MCF 10A (cell line): ENCODE data around the gene PPP6R2. TPM values are rescaled to one million over a fixed set of nuclear protein-coding genes. Genes with fewer than 3 reads are reported as not detected.

Experiments used
- BruUV-seq: library from RNA; stranded (reverse); fragments of 400-500 nt; replicated peaks from 2 replicates; lab custom pipeline; 2021; lab: Mats Ljungman, UMichigan
- CTCF ChIA-PET: fragments of 300-600 bp; sonication (Branson Sonifier 250); formaldehyde crosslinking; extraction: SDS; loops from one replicate; lab custom pipeline; 2021; ENCODE audit warnings: antibody characterized with exemption, inconsistent platforms; lab: Yijun Ruan, JAX
- POLR2A ChIA-PET: fragments of 300-600, 350-650 bp; sonication (Branson Sonifier 250); formaldehyde crosslinking; extraction: SDS; loops from one replicate; lab custom pipeline; 2020; ENCODE audit warnings: antibody characterized with exemption, inconsistent platforms; lab: Yijun Ruan, JAX
- DNase-seq: peaks from one replicate; pipeline ENCODE4 v3.0.0-alpha.2; 2018; ENCODE audit not compliant: unreplicated experiment
- H3K27ac Mint-ChIP-seq: one replicate; pipeline ENCODE4 v1.8.0; 2022; ENCODE audit warnings: mild to moderate bottlenecking, low read depth, mixed read lengths; ENCODE audit not compliant: unreplicated experiment
- H3K27me3 Mint-ChIP-seq: one replicate; pipeline ENCODE4 v1.8.0; 2022; ENCODE audit warnings: mixed read lengths; ENCODE audit not compliant: insufficient read depth, unreplicated experiment
- H3K36me3 Mint-ChIP-seq: one replicate; pipeline ENCODE4 v1.8.0; 2022; ENCODE audit warnings: mild to moderate bottlenecking, moderate library complexity, mixed read lengths; ENCODE audit not compliant: insufficient read depth, unreplicated experiment
- H3K4me1 Mint-ChIP-seq: one replicate; pipeline ENCODE4 v1.8.0; 2022; ENCODE audit warnings: mixed read lengths; ENCODE audit not compliant: insufficient read depth, unreplicated experiment
- H3K4me3 Mint-ChIP-seq: one replicate; pipeline ENCODE4 v1.8.0; 2022; ENCODE audit warnings: mild to moderate bottlenecking, moderate library complexity, mixed read lengths; ENCODE audit not compliant: unreplicated experiment
- H3K9me3 Mint-ChIP-seq: one replicate; pipeline ENCODE4 v1.8.0; 2022; ENCODE audit warnings: mixed read lengths; ENCODE audit not compliant: unreplicated experiment
- CTCF ChIP-seq: fragments of 200-600 bp; IDR thresholded peaks from one replicate; pipeline ENCODE4 v1.8.0; 2022; ENCODE audit warnings: antibody characterized with exemption, mild to moderate bottlenecking; ENCODE audit not compliant: unreplicated experiment
- intact Hi-C: fragments of 100-400 bp; cut with micrococcal nuclease; formaldehyde crosslinking; loops from 2 replicates; pipeline ENCODE4 v1.14.1; 2022
- total RNA-seq: library from RNA; stranded (reverse); gene quantifications from 2 replicates; pipeline ENCODE4 v1.2.3, GENCODE V29; 2022

PPP6R2 gene
- total RNA-seq, 1 experiment from 2014 or later: 30.1 TPM

GRCh38 chr22:50313600-50313999 lies 29.5 kb upstream of the PPP6R2 start:
- ChIA-PET POLR2A (no interaction called here), CTCF (interaction anchor here (1.6 kb wide), 1 partner anchor 10 kb away, joined by 3 read pairs; no protein-coding TSS in a partner anchor)
- no peak for DNase-seq
- no peaks in the 10 kb centered on the region for H3K27me3 Mint-ChIP-seq
- no peak overlapping the region for H3K27ac Mint-ChIP-seq
- TF ChIP-seq CTCF: no peak
- no peak overlapping the region for H3K4me3 Mint-ChIP-seq
- H3K4me1 Mint-ChIP-seq: peaks cover 9% of the 10 kb centered on the region
- H3K9me3 Mint-ChIP-seq: no peaks in the 10 kb centered on the region
- H3K36me3 Mint-ChIP-seq: no peaks in the 10 kb centered on the region
- intact Hi-C loops: no loop called here
- BruUV-seq: no TSS peak

DNA sequence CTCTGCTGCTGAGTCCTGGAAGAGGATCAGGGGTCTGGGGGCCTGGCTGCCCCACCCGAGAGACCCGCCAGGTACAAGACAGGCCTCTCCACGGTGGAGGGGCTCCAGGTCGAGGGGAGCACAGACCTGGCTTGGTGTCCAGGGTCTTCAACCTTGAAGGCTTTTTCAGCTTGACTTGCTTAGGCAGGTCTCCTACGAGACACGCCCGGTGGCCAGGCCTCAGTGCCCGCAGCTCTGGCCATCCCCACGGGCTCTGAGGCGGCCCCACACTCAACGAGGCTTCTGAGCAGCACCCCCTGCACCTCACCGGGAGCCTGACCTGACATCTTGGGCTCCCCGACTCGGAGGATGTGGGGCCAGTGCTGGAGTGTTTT lies 29.1 kb upstream of the PPP6R2 start:
- intact Hi-C loops: no loop called here
- Mint-ChIP-seq H3K4me3 (no peak overlapping the region), H3K36me3 (no peaks in the 10 kb centered on the region), H3K9me3 (no peaks in the 10 kb centered on the region), H3K27ac (no peak overlapping the region), H3K27me3 (no peaks in the 10 kb centered on the region), H3K4me1 (peaks cover 6% of the 10 kb centered on the region)
- ChIA-PET POLR2A (interaction anchor here (1.4 kb wide), 1 partner anchor 12 kb away, joined by 4 read pairs; the partner anchor contains the start of gene DENND6B), CTCF (interaction anchor here (1.6 kb wide), 1 partner anchor 9 kb away, joined by 3 read pairs; no protein-coding TSS in a partner anchor)
- DNase-seq: no peak
- TF ChIP-seq CTCF: no peak
- no TSS peak for BruUV-seq

DNA sequence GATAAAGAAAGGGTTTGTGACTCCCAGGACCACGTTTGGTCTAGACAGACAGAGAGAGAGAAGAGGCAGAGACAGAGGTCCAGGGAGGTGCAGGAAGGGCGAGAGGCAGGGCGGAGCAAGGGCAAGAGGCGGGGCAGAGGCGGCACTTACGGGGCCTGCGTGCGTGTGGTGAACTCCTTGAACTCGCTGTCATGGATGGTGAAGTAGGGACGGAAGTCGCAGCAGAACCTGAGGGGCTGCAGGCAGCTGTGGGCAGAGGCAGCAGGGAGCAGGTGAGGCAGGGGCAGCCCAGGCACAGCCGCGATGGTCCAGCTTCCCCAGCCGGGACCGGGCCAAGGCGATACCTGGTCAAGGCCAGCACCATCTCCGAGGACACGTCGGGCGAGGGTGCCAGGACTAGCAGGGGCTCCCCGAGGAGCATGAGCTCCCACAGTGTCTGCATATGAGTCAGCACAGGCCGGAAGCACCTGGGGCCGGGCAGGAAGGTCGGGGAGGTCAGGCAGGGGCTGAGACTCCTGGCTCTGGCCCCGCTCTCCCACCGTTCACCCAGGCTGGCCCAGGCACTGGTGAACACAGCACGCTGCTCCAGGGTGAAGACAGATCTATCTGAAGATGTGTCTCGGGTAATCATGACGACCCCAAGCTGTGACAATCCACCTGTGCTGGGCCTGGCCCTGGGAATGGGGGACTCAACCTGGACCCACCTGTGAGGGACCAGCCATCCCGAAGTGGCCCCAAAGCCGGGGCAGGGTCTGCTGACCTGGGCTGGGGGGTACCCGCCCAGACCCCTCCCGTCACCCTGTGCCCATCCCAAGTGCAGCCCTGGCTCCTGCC lies 28.5 kb upstream of the PPP6R2 start:
- no peaks in the 10 kb centered on the region for H3K9me3 Mint-ChIP-seq
- no peak overlapping the region for H3K4me3 Mint-ChIP-seq
- no peaks in the 10 kb centered on the region for H3K27me3 Mint-ChIP-seq
- peaks cover 6% of the 10 kb centered on the region for H3K4me1 Mint-ChIP-seq
- ChIA-PET POLR2A (interaction anchor here (1.4 kb wide), 1 partner anchor 12 kb away, joined by 4 read pairs; the partner anchor contains the start of gene DENND6B), CTCF (interaction anchor here (0.9 to 1.6 kb wide), 2 partner anchors 9 to 10 kb away, joined by 3 read pairs; no protein-coding TSS in a partner anchor)
- no TSS peak for BruUV-seq
- H3K27ac Mint-ChIP-seq: no peak overlapping the region
- no peak for TF ChIP-seq CTCF
- no peaks in the 10 kb centered on the region for H3K36me3 Mint-ChIP-seq
- intact Hi-C loops: no loop called here
- DNase-seq: peak; percentile 55
